ENCODE measurements around the gene GULP1. TPM values are rescaled to one million over a fixed set of nuclear protein-coding genes. Genes with fewer than 3 reads are reported as not detected.

The GULP1 gene
- total RNA-seq, 1 experiment from 2014 or later, result 140 TPM

DNA sequence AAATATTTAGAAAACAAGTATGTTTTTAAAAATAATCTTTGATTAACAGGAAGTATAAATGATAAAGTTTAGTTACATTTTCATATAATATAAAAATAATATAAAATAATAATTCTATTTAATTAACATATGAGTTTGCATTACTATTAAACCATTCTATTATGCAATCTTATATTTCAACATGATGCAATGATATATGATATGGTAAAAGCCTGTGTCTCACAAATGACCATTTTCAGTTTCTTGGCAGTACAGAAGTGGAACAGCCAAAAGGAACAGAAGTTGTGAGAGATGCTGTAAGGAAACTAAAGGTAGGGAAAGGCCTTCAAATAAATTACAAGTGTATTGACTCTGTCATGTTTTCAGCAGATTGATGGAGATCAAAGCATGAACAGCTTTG, 230.8 kb downstream of the GULP1 start:
- no peak for DNase-seq
- Mint-ChIP-seq H3K4me1 (peaks cover 3 to 8% of the 10 kb centered on the region in 2 experiments), H3K9me3 (peaks cover 0 to 2% of the 10 kb centered on the region in 2 experiments; a peak in 1 of 5 replicates), H3K27ac (no peak overlapping the region), H3K27me3 (ENCODE audit: low read depth) (no peaks in the 10 kb centered on the region), H3K36me3 (ENCODE audit: insufficient read depth in 1 of 3, low read depth in 3 of 3) (peaks cover 12 to 26% (median 14%) of the 10 kb centered on the region in 3 experiments; a peak in 6 of 7 replicates), H3K4me3 (no peak overlapping the region)
- H3K14ac ChIP-seq (ENCODE audit: insufficient read depth, low read length), result no peak overlapping the region
- no peak overlapping the region for H3T11ph ChIP-seq (ENCODE audit: low read length)
- H3K23ac ChIP-seq (ENCODE audit: insufficient read length, low read depth, low read length), result no peak overlapping the region
- H3K9ac ChIP-seq (ENCODE audit: extremely low read depth, insufficient read length, low read length), result no peak overlapping the region
- H3K9me3 ChIP-seq (ENCODE audit: control insufficient read depth, low read depth, low read length), result no peaks in the 10 kb centered on the region
- no peak overlapping the region for H2BK15ac ChIP-seq (ENCODE audit: low read depth, low read length)
- H2AFZ ChIP-seq (ENCODE audit: low read length), result no peak overlapping the region
- TF ChIP-seq, protein P1, sequence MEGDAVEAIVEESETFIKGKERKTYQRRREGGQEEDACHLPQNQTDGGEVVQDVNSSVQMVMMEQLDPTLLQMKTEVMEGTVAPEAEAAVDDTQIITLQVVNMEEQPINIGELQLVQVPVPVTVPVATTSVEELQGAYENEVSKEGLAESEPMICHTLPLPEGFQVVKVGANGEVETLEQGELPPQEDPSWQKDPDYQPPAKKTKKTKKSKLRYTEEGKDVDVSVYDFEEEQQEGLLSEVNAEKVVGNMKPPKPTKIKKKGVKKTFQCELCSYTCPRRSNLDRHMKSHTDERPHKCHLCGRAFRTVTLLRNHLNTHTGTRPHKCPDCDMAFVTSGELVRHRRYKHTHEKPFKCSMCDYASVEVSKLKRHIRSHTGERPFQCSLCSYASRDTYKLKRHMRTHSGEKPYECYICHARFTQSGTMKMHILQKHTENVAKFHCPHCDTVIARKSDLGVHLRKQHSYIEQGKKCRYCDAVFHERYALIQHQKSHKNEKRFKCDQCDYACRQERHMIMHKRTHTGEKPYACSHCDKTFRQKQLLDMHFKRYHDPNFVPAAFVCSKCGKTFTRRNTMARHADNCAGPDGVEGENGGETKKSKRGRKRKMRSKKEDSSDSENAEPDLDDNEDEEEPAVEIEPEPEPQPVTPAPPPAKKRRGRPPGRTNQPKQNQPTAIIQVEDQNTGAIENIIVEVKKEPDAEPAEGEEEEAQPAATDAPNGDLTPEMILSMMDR (conservative IDR thresholded peaks at IDR 0.05), result no peak
- H3K79me2 ChIP-seq (ENCODE audit: insufficient read depth, low read length), result no peaks in the 10 kb centered on the region
- no peak overlapping the region for H2BK20ac ChIP-seq (ENCODE audit: low read depth, low read length, poor library complexity, severe bottlenecking)
- H3K4me2 ChIP-seq (ENCODE audit: insufficient read depth, insufficient read length, low read length), result no peak overlapping the region
- H3K4me1 ChIP-seq (ENCODE audit: insufficient read depth, low read length), result peaks cover 8% of the 10 kb centered on the region
- no peaks in the 10 kb centered on the region for H4K20me1 ChIP-seq (ENCODE audit: control insufficient read depth, insufficient read depth, insufficient read length)
- H4K5ac ChIP-seq (ENCODE audit: insufficient read length, low read depth, low read length), result no peak overlapping the region
- H3K56ac ChIP-seq (ENCODE audit: insufficient read length, low read depth, low read length), result no peak overlapping the region
- H2AK5ac ChIP-seq (ENCODE audit: insufficient read length, low read length), result no peak overlapping the region
- no peak overlapping the region for H3K18ac ChIP-seq (ENCODE audit: insufficient read length, low read depth, low read length)
- H3K27ac ChIP-seq (ENCODE audit: insufficient read length, low read depth, low read length), result no peak overlapping the region
- no peaks in the 10 kb centered on the region for H3K23me2 ChIP-seq (ENCODE audit: insufficient read length, low read depth, low read length, poor library complexity, severe bottlenecking)
- no peak overlapping the region for H4K91ac ChIP-seq (ENCODE audit: insufficient read length, low read depth, low read length)
- no peak overlapping the region for H2BK12ac ChIP-seq (ENCODE audit: insufficient read length, low read depth, low read length)
- no peak overlapping the region for H2BK5ac ChIP-seq (ENCODE audit: insufficient read length, low read length)
- H3K27me3 ChIP-seq (ENCODE audit: insufficient read depth, low read length), result no peaks in the 10 kb centered on the region
- peaks cover 2% of the 10 kb centered on the region for H3K79me1 ChIP-seq (ENCODE audit: insufficient read depth, low read depth, low read length, poor library complexity, severe bottlenecking)
- H3K4ac ChIP-seq (ENCODE audit: low read depth, low read length), result no peak overlapping the region
- no peak overlapping the region for H4K8ac ChIP-seq (replicated peaks; ENCODE audit: insufficient read length, low read depth, low read length)
- H2BK120ac ChIP-seq (ENCODE audit: low read depth, low read length, poor library complexity, severe bottlenecking), result no peak overlapping the region
